BLaER1 (cell line): Measurements from ENCODE around the gene RARG.

Source experiments
- H3K27ac ChIP-seq: shearing (Covaris generic); formaldehyde crosslinking; 2 replicates; pipeline ENCODE4 v1.8.1; 2022
- H3K27me3 ChIP-seq: shearing (Covaris generic); formaldehyde crosslinking; 2 replicates; pipeline ENCODE4 v1.8.1; 2022
- H3K36me3 ChIP-seq: shearing (Covaris generic); formaldehyde crosslinking; 2 replicates; pipeline ENCODE4 v1.8.1; 2022
- H3K4me1 ChIP-seq: shearing (Covaris generic); formaldehyde crosslinking; 2 replicates; pipeline ENCODE4 v1.8.1; 2022
- H3K4me2 ChIP-seq: shearing (Covaris generic); formaldehyde crosslinking; 2 replicates; pipeline ENCODE4 v1.8.1; 2022
- H3K4me3 ChIP-seq: shearing (Covaris generic); formaldehyde crosslinking; 2 replicates; pipeline ENCODE4 v1.8.1; 2022
- H3K9ac ChIP-seq: shearing (Covaris generic); formaldehyde crosslinking; 2 replicates; pipeline ENCODE4 v1.8.1; 2022
- H3K9me3 ChIP-seq: shearing (Covaris generic); formaldehyde crosslinking; 2 replicates; pipeline ENCODE4 v1.8.1; 2022
- H4K20me1 ChIP-seq: shearing (Covaris generic); formaldehyde crosslinking; 2 replicates; pipeline ENCODE4 v1.8.1; 2022
- Cebpa-rat ChIP-seq: shearing (Covaris generic); IDR thresholded peaks from 2 replicates; pipeline ENCODE4 v1.8.1; 2022

Gene RARG

DNA sequence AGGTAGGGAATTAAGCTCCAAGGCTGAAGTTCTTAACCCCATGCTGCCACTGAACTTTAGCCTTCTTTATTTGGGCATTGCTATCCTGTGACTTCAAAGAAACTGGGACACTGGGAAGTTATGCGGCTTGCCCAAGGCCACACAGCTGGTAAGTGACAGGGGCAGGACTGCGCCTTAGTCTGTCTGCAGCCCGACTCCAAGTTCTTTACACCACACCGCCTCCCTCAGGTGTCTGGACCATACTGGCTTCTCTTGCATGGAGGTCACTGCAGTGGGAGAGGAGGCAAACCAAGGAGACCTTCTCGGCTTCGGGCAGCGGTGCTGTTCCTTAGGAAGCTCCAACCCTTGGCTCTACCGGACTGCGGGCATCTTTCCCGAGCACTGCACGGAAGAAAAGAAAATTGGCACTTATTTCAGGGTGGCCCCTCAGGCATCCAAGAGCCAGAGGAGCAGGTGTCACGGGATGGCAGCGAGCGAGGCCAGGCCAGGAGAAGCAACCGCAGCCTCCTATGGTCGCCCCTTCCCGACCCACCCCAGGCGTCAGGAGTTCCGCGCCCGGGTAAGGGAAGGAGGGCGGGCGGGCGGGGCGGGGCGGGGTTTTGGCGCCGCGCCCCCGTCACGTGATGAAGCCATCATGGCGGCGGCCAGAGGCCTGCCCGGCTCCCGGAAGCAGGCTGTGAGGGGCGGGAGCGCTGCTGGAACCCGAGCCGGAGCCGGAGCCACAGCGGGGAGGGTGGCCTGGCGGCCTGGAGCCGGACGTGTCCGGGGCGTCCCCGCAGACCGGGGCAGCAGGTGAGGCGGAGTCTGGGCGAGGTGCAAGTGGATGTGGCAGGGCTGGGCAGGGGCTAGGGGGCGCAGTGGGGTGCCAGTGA lies 19.7 kb upstream of the RARG start:
- Histone ChIP-seq H3K4me2 (peak overlapping the region; percentile 98), H3K9ac (peak overlapping the region; percentile 85), H3K27me3 (no peaks in the 10 kb centered on the region), H3K27ac (peak overlapping the region; percentile 82), H3K36me3 (peaks cover 24% of the 10 kb centered on the region), H3K4me3 (peak overlapping the region; percentile 90), H4K20me1 (no peaks in the 10 kb centered on the region), H3K4me1 (peaks cover 51% of the 10 kb centered on the region), H3K9me3 (no peaks in the 10 kb centered on the region)
- TF ChIP-seq Cebpa-rat = no peak

DNA sequence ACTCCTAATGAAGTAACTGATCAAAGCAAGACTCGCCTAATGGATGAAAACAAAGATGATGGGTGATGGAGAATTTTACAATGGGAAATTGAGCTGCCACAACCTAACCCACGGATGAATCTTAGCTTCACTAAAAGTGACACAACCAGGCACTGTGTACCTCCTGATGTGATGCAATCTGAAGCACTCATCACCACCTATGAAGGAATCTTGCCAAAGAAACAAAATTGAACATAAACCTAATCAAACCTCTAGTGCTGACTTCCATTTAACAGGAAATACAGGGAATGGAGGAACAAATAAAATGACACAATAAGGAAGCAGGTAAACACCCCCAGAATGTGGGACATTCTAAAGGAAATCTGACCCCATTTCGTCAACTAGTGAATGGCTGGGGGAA lies 13.3 kb upstream of the RARG start:
- H3K4me2 ChIP-seq = no peak overlapping the region
- no peak overlapping the region for H3K9ac ChIP-seq
- no peak for TF ChIP-seq Cebpa-rat
- H3K36me3 ChIP-seq = no peaks in the 10 kb centered on the region
- H3K4me3 ChIP-seq = no peak overlapping the region
- H3K9me3 ChIP-seq = no peaks in the 10 kb centered on the region
- H3K4me1 ChIP-seq = peaks cover 6% of the 10 kb centered on the region; the same call in 1 of the 2 replicates
- H3K27me3 ChIP-seq = no peaks in the 10 kb centered on the region
- H4K20me1 ChIP-seq = no peaks in the 10 kb centered on the region
- no peak overlapping the region for H3K27ac ChIP-seq

DNA sequence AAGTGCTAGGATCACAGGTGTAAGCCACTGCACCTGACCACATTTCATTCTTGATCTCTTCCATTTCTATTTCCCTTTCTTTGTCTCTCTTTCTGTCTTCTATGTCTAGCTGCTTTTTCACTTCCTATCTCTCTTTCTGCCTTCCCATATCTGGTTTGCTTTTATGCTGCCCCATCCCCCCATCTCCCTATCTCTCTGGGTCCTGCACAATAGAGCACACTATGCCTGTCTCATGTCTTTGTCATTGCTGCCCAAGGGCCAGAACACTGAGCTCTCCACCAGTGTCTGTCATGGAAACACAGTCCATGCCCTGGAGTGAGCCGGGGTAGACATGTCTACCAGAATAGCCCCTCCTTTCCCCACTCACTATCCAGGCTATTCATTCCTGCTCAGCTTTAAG lies 12.3 kb upstream of the RARG start:
- Histone ChIP-seq H3K27me3 (no peaks in the 10 kb centered on the region), H3K36me3 (no peaks in the 10 kb centered on the region), H3K4me1 (peaks cover 6% of the 10 kb centered on the region; the same call in 1 of the 2 replicates), H3K9ac (no peak overlapping the region), H3K4me2 (no peak overlapping the region), H3K27ac (no peak overlapping the region), H4K20me1 (no peaks in the 10 kb centered on the region), H3K4me3 (no peak overlapping the region), H3K9me3 (no peaks in the 10 kb centered on the region)
- TF ChIP-seq Cebpa-rat = no peak

DNA sequence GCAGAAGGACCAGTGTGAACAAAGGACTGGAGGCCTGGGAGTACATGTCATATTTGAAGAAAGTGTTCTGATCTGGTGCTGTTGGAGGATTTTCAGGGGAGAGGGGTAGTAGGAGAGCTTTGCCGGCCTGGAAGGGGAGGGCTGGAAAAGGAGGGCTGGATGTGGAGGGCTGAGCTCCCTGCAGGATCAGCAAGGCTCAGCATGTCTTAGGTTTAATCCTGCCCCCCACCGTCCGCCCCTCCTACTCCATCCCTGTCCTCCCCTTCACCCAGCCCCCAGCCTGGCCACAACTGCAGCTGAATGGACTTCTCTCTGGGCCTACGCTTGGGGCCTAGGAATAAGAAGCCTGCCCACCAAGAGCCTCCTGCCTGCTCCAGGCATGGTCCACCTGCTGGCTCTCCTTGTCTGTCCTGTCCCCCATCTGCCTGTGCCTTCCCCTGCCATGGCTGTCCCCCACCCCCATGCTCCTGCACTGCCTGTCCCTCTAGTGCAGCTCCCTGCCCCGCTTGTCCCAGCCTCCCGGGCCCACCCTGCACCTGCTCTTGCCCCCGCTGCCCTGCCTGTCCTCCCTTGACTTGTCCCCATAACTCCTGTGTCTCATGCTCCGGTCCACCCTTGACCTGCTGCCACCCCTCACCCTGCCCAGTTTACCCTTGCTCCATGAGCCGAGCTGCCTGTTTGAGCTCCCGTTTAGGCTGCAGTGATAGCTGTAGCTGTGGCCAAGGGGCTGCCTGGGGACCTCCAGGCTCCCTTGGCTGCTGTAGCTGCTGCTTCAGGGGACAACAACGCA lies 9.8 kb upstream of the RARG start:
- H3K9ac ChIP-seq = no peak overlapping the region

DNA sequence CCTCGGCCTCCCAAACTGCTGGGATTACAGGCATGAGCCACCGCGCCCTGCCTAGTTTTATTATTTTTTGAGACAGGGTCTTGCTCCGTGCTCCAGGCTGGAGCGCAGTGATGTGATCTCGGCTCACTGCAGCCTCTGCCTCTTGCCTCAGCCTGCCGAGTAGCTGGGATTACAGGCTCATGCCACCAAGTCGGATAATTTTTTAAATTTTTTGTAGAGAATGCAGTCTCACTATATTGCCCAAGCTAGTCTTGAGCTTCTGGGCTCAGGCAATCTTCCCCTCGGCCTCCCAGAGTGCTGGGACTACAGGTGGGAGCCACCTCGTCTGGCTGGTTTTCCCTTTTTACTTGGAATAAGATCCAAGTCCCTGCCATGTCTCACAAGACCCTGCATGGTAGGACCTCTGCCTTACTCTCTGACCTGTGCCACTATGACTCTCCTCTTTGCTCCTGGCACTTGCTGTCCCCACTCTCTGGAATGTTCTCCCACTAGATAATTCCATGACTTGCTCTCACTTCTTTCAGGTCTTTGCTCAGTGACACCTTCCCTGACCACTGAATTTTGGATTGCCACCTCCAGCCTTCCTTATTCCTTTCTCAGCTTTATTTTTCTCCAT lies 7.7 kb upstream of the RARG start:
- Histone ChIP-seq H3K4me1 (peaks cover 30% of the 10 kb centered on the region), H3K9ac (no peak overlapping the region), H3K4me2 (no peak overlapping the region), H3K36me3 (no peaks in the 10 kb centered on the region), H3K9me3 (no peaks in the 10 kb centered on the region), H4K20me1 (no peaks in the 10 kb centered on the region), H3K4me3 (no peak overlapping the region), H3K27me3 (no peaks in the 10 kb centered on the region), H3K27ac (no peak overlapping the region)
- no peak for TF ChIP-seq Cebpa-rat

More for the DNA sequence above, 9.8 kb upstream of the RARG start:
- H3K27me3 ChIP-seq = no peaks in the 10 kb centered on the region
- no peaks in the 10 kb centered on the region for H4K20me1 ChIP-seq
- H3K9me3 ChIP-seq = no peaks in the 10 kb centered on the region
- H3K36me3 ChIP-seq = no peaks in the 10 kb centered on the region
- H3K4me2 ChIP-seq = no peak overlapping the region
- peaks cover 9% of the 10 kb centered on the region for H3K4me1 ChIP-seq
- H3K27ac ChIP-seq = no peak overlapping the region
- TF ChIP-seq Cebpa-rat = no peak
- no peak overlapping the region for H3K4me3 ChIP-seq

DNA sequence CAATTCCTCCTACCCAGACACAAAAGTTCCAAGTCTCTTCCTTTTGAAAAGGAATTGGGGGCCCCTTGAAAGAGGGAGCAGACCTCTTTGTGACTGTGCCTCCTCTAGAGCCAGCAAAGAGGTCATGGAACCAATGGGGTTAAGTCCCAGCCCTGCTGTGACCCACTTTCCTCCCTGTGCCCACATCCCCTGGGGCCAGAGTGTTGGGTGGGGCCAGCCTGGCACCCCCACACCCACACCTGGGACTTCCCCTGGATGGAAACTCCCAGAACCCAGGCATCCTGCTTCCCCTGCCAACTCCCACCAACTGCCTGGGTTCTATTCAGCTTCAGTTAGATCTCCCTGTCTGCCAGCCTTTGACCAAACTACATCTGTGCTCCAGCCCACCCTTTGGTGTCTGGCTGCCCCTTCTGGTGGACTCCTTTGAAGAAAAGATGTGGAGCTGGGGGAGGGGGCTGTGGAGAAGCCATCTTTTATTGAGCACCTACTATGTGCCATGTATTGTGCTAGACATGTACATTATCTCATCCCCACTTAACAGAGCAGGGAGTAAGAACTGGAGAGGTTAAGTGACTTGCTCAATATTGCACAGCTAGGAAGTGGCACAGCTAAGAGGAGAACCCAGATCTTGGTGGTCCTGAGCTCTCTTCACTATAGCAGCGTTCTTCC lies 4.6 kb upstream of the RARG start:
- peak overlapping the region; percentile 28; the same call in 1 of the 2 replicates for H3K27ac ChIP-seq
- no peak for TF ChIP-seq Cebpa-rat

DNA sequence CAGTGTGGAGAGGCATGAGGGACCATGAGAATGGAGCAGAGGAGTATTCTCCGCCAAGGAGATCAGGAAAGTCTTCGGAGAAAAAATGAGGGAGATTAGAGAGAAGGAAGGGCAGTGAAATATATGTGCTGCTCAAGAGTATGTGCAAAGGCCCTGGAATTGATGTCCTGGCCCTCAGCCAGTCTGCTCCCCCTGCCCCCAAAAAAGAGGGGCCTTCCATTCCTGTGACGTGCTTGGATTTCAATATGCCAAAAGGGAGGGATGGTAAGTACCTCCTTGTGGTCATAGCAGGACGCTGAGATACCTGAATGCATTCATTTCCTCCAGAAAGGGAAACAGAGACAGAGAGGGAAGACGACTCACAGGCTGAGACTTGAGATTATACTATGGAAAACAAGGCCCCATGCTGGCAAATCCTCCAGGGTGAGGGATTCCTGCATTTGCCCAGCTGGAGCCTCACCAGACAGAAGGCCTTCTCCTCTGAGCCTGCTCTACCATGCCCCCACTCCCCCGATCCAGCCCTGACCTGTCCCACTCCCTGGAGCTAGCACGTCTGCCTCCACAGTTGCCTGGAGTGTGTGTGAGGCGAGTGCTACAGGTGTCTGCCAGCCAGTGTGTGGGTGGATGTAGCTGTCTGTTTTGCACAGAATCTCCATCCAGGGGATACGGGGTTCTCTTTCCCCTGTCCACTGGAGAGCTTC lies 3.9 kb upstream of the RARG start:
- Histone ChIP-seq H4K20me1 (no peaks in the 10 kb centered on the region), H3K27ac (peak overlapping the region; percentile 28; the same call in 1 of the 2 replicates), H3K4me2 (peak overlapping the region; percentile 99), H3K9ac (peak overlapping the region; percentile 21; the same call in 1 of the 2 replicates), H3K9me3 (no peaks in the 10 kb centered on the region), H3K4me1 (peaks cover 57% of the 10 kb centered on the region), H3K4me3 (no peak overlapping the region), H3K27me3 (no peaks in the 10 kb centered on the region), H3K36me3 (no peaks in the 10 kb centered on the region)
- TF ChIP-seq Cebpa-rat = no peak

More for the DNA sequence above, 4.6 kb upstream of the RARG start:
- Histone ChIP-seq H3K9me3 (no peaks in the 10 kb centered on the region), H3K4me1 (peaks cover 50% of the 10 kb centered on the region), H3K36me3 (no peaks in the 10 kb centered on the region), H3K9ac (0 out of 2 replicates have a peak overlapping the region, but pooled peaks have one; percentile 21), H3K4me3 (no peak overlapping the region), H4K20me1 (no peaks in the 10 kb centered on the region), H3K27me3 (no peaks in the 10 kb centered on the region), H3K4me2 (peak overlapping the region; percentile 99)

DNA sequence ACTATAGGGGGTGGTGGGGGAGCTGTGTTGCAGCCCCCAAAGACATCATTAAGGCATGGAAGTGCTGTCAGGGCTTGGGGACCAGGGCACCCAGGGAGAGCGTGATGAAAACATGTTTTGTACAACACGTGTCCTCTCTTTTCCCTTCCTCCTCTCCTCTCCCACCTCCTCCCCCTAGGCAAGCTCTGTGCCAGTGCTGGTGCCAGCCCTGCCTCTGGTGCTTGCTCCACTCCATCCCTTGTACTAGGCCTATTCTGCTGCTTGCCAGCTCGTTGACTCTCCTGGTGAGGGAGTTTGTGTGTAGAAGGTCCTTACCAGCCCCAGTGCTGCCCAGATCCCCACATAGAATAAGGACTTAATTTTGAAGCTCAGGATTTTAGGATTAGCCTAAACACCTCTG lies 3.2 kb upstream of the RARG start:
- H3K4me2 ChIP-seq = peak overlapping the region; percentile 99

More for the DNA sequence above, 3.2 kb upstream of the RARG start:
- H3K9ac ChIP-seq = no peak overlapping the region
- H3K4me3 ChIP-seq = no peak overlapping the region
- H3K27ac ChIP-seq = no peak overlapping the region
- H4K20me1 ChIP-seq = no peaks in the 10 kb centered on the region
- H3K9me3 ChIP-seq = no peaks in the 10 kb centered on the region
- H3K27me3 ChIP-seq = no peaks in the 10 kb centered on the region
- TF ChIP-seq Cebpa-rat = no peak
- no peaks in the 10 kb centered on the region for H3K36me3 ChIP-seq
- H3K4me1 ChIP-seq = peaks cover 63% of the 10 kb centered on the region
